Raji (cell line): Measurements from ENCODE around the gene AUTS2.

Experiments used
- POLR2A ChIP-seq: IDR thresholded peaks from 2 replicates; pipeline ENCODE4 v1.6.1; 2011; ENCODE audit warnings: low read depth, low read length, control low read depth; ENCODE audit not compliant: insufficient read depth

AUTS2 gene

GRCh38 chr7:70701477-70701876 lies 1103.2 kb downstream of the AUTS2 start:
- TF ChIP-seq POLR2A, result no peak

GRCh38 chr7:70701991-70702390 lies 1103.7 kb downstream of the AUTS2 start:
- TF ChIP-seq POLR2A, result no peak

DNA sequence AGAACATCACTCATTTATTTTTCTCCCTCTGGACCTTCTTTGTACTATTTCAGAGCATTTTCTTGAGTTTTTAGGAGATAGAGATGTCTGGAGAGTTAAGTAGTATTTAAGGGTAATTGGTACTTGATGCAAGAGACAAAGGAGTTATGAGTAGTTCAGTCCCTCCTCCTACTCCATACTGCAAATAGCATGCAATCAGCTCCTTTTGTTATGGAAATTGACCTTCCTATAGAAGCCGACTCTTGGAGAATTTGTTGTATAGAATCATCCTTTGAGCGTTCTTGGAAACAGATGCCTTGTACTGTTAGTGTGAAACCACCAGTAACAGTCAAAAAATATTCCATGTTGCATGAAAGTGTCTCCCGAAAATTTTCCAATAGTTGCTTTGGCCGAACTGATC lies 1105.5 kb downstream of the AUTS2 start:
- TF ChIP-seq POLR2A, result no peak

- no peak for TF ChIP-seq POLR2A
These were observed 1106.6 kb downstream of the AUTS2 start for GRCh38 chr7:70704831-70705346.

DNA sequence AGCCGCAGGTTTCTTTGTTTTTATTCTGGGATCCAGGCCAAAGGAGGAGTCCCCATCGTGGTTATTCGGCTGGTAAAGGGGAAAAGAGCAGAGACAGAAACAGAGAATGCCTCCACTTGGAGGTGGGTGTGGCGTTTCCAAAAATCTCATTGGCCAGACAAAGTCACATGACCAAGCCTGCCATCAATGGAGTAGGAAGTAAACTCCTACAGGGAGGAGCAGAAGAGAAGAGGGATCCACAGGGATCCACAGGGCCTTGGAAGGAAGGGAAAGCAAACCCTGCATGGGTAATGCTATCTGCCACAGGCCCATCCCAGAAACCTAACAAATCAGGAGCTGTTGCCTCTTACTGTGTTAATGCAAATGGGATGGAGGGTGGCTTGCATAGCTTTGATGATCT lies 1107.9 kb downstream of the AUTS2 start:
- TF ChIP-seq POLR2A, result no peak

GRCh38 chr7:70706698-70707097 lies 1108.4 kb downstream of the AUTS2 start:
- TF ChIP-seq POLR2A, result no peak

DNA sequence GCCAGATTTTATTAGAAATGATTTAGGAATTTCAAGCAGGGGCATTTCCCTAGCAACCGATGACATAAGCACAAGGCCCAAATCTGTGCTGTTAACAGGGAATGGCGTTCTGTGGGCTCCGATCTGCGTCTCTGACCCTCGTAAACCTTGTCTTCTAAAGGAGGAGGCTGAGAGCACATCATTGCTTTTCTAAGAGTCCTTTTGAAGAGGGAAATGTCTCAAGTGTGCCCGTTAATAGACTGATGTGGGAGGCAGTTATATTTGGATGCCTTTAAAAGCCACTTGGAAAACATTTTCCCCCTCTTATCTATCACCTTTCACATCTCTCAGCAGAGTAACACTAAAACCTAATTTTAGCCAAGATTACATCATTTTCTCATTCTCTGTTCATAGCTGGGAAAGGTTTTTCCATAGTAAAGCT lies 1109.6 kb downstream of the AUTS2 start:
- no peak for TF ChIP-seq POLR2A

DNA sequence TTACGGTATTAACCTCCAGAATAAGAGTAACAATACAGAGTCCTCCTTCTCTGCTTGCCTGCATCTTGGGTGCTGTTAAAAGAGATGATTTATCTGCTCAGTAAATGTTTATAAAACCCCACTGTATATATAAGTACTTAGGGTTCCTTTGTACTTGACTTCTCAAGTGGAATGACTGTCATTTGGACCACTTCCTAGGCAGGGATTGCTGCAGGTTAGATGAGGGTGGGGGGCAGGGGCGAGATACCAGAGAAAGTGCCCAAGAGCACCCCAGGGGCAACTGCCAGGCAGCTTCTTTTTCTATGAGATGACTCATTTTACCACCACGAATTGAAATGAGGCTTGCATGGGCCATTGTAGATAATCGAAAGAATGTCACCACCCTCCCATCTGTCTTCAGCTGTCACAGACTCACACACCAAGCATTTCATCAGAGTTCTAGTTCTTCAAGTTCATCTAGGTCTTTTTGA lies 1111.8 kb downstream of the AUTS2 start:
- no peak for TF ChIP-seq POLR2A

- TF ChIP-seq POLR2A, result no peak
These were observed 1112.4 kb downstream of the AUTS2 start for GRCh38 chr7:70710651-70711050.

DNA sequence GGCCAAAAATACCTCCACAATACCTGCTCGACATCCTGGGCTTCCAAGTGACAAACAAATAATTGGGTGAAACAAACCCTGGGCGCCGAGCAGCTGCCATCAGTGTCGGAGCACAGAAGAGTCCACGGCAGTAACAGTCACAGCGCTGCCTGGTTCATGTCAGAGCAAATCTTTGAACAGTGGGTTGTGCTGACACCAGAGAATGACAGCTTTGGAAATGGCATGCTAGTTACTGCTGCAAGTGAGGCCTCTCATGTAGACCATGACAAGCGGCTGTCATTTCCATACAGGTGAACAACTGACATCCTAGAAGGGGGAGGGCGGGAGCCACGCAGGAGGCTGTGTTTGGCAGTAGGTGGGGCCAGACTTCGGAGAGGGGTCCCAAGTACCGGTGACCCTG lies 1113.2 kb downstream of the AUTS2 start:
- TF ChIP-seq POLR2A, result no peak

DNA sequence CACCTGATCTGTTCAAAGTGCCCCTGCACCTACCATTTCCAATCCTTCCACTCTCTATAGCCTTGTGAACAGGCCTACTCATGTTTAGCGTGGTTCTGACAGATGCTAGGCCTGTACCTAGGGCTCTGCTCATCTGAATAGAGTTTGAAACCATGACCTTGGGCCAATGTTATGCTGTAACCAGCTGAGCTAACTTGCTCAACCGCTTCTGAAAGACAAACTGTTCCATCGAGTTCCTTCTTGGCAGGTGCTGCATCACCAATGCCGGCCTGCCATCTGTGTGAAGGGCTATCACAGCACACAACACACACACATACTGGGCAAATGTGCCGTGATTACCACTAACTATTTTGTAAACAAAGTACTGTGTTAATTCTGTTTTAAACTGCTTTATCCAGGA lies 1114.7 kb downstream of the AUTS2 start:
- no peak for TF ChIP-seq POLR2A

DNA sequence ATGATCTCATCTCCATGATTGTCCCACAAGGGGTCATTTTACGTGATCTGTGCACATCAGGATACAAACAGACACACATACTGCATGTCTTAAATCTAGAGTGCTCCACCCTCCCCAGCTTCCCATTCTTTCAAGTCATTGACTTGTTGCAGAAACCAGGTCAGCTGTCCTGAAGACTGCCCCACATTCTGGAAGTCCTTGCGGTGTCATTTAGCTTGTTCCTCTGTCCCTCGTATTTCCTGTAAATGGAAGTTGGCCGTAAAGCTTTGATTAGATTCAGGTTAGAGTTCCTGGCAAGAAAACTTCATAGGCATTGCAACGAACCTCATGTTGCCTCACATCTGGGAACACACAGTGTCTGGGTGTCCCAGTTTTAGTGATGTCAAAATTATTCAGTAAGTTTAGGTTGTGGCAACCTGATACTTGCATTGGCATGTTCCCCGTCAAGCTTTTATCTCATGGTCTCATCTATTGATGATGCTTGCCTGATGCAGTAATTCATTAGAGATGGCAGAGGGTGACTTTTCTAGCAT lies 1116.3 kb downstream of the AUTS2 start:
- TF ChIP-seq POLR2A, result no peak

GRCh38 chr7:70717553-70718329 lies 1119.5 kb downstream of the AUTS2 start:
- TF ChIP-seq POLR2A, result no peak

DNA sequence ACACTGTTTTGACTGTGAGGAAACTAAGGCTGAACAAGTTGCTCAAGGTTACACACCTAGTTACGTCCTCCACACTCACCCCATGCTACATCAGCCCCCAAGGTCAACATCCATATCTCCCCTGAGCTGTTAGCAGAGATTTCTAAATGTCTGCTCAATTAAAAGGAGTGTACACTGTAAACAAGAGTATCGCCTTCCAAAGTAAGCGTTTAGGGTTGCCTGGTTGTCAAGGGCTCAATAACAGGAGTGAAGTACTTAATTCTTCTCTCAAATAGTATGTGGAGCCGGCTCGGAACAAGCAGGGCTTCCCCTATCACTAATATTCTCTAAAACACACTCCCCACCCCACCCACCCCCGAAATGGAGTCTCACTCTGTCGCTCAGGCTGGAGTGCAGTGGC lies 1120.8 kb downstream of the AUTS2 start:
- TF ChIP-seq POLR2A, result no peak

DNA sequence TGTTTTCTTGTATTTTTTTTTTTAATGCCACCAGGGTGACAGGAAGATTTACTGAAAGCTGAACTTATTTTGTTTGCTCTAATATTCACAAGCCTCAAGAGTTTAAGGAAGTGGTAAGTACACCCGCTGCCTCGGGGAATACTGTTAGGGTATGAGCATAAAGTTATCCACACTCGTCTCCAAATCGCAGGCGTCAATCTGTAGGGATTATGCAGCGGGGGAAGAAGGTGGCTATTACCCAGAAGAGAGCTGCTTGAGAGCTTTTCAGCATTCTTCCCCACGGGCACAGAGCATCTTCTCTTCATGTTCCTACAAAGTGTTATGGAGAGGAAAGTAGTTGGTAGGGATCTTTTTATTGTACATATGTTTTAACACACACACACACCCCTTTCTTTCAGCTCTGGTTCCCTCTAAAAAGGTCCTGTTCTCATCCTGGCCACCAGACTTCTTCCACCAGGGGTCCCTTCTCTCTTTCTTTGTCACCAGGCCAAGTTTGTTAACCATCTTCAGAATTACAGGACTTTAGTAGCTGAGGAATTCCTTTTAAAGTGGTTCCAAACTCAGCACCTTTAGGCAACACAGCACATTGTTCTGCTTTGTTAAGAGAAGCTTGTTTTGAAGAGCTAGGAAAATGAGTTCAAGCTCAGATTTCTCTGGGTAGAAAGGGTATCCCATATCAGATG lies 1122.1 kb downstream of the AUTS2 start:
- no peak for TF ChIP-seq POLR2A

DNA sequence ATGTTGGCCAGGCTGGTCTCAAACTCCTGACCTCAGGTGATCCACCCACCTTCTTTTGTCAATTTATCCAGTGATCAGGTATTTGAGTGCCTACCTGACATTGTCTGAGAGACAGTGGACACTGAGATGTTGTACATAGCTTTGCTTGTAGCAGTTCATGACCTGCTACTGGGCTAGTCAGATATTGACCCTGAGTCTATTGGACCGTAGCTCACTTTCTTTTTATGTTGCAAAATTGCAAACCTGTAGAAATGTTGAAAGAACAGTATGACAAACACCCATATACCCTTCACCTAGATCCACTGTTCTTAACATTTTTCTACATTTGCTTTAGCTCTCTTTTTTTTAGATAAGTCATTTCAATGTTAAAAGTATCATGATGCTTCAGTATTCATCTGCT lies 1123.2 kb downstream of the AUTS2 start:
- TF ChIP-seq POLR2A, result no peak
